Skeletal muscle tissue (tissue), 5 donors: Measurements from ENCODE around the gene SNF8. TPM values are rescaled to one million over a fixed set of nuclear protein-coding genes. Genes with fewer than 3 reads are reported as not detected.

Source experiments
- H3K27ac ChIP-seq: one replicate; pipeline ENCODE4 v1.7.0; 2013; ENCODE audit warnings: mild to moderate bottlenecking, low read depth, low read length, inconsistent platforms
- H3K27me3 ChIP-seq, 3 donors: one replicate each; pipeline ENCODE4 v1.7.0; 2013; ENCODE audit warnings: low read length in 3 of 3; ENCODE audit not compliant: control insufficient read depth in 3 of 3, insufficient read depth in 3 of 3
- H3K36me3 ChIP-seq, 3 donors: one replicate each; pipeline ENCODE4 v1.7.0; 2013; ENCODE audit warnings: low read length in 3 of 3; ENCODE audit not compliant: control insufficient read depth in 3 of 3, insufficient read depth in 3 of 3
- H3K4me1 ChIP-seq, 3 donors: one replicate each; pipeline ENCODE4 v1.7.0; 2013; ENCODE audit warnings: low read length in 3 of 3, mild to moderate bottlenecking in 3 of 3; ENCODE audit not compliant: control insufficient read depth in 3 of 3, insufficient read depth in 3 of 3
- H3K4me3 ChIP-seq, 3 donors: one replicate each; pipeline ENCODE4 v1.7.0; 2013; ENCODE audit warnings: low read length in 3 of 3
- H3K9ac ChIP-seq, 3 donors: one replicate each; pipeline ENCODE4 v1.7.0; 2013; ENCODE audit warnings: low read length in 3 of 3, mild to moderate bottlenecking in 3 of 3, moderate library complexity in 2 of 3, low read depth in 1 of 3
- H3K9me3 ChIP-seq, 3 donors: one replicate each; pipeline ENCODE4 v1.7.0; 2013; ENCODE audit warnings: low read length in 3 of 3; ENCODE audit not compliant: control insufficient read depth in 3 of 3
- small RNA-seq: library from RNA; depleted of rRNA; stranded (forward); fragments of <200 nt; gene quantifications from one replicate; pipeline ENCODE3, GENCODE V24; 2014
- total RNA-seq: library from RNA; depleted of rRNA; stranded (reverse); fragments of >200 nt; gene quantifications from one replicate; pipeline ENCODE4 v1.2.3, GENCODE V29; 2014
- donor health status: Osteomylitis.

The SNF8 gene
- total RNA-seq, 1 donor from 2014 or later: 47.5 TPM

DNA sequence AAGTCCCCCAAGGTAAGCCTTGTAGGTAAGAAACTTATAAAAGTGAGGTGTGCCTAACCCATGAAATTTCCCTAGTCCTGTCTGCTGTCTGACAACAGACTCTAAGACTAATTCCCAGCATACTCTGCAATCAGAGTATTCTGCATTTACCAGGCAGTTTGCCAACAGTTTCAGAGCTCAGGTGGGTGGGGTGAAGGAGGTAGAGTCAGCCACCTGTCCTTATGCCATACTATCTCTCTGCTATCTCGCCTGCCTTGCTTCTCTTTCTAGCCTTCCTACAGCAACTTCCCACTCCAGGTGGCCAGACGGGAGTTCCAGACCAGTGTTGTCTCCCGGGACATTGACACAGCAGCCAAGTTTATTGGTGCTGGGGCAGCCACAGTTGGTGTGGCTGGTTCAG is 49.8 kb downstream of the SNF8 start:
- H3K27ac ChIP-seq: no peak overlapping the region
- H3K4me1 ChIP-seq: peaks cover 13 to 16% (median 15%) of the 10 kb centered on the region in 3 donors
- H3K36me3 ChIP-seq: peaks cover 19 to 33% (median 29%) of the 10 kb centered on the region in 3 donors
- H3K27me3 ChIP-seq: no peaks in the 10 kb centered on the region
- peak overlapping the region in 1 of 3 donors; percentile 25 for H3K9ac ChIP-seq
- H3K9me3 ChIP-seq: no peaks in the 10 kb centered on the region
- H3K4me3 ChIP-seq: no peak overlapping the region

DNA sequence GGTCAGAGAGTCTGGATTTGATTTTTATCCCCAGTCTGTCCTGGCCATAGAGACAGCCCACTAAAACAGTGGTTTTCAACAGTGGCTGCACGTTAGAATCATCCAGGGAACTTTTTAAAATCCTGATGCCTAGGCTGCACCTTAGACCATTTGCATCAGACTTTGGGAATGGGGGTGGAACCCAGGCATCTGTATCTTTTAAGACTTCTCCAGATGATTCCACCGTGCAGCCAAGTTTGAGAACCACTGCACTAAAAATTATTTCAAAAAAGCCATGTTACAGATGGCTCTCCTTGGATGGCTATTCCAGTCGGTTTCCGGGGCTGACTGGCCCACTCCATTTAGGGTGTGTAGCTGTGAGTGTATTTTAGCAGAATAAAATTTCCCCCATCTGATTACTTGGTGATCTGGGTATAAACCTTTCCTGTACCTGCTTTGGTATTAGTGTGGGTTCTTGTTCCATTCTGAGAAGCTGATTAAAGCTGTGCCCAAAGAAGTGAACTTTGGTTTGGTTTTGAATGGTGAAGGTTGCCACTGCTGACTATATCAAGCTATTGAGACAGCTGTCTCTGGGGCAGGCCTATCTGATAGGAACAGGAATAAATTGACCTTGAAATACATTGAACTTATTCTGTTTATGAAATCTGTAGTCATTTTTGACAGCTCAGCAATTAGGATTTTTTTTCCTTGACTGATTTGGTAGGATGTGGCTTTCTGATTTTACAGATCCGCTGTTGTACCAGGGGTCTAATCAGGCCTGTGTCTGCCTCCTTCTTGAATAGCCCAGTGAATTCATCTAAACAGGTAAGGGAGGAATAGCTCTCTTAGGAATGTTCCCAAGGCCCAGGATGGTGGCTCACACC is 50.8 kb downstream of the SNF8 start:
- Histone ChIP-seq H3K4me1 (peaks cover 13 to 16% (median 15%) of the 10 kb centered on the region in 3 donors), H3K4me3 (peak overlapping the region; percentile 96 to 99 (median 99)), H3K27ac (no peak overlapping the region), H3K27me3 (no peaks in the 10 kb centered on the region), H3K9me3 (no peaks in the 10 kb centered on the region), H3K9ac (peak overlapping the region; percentile 97 to 99 (median 98)), H3K36me3 (peaks cover 19 to 33% (median 29%) of the 10 kb centered on the region in 3 donors)

DNA sequence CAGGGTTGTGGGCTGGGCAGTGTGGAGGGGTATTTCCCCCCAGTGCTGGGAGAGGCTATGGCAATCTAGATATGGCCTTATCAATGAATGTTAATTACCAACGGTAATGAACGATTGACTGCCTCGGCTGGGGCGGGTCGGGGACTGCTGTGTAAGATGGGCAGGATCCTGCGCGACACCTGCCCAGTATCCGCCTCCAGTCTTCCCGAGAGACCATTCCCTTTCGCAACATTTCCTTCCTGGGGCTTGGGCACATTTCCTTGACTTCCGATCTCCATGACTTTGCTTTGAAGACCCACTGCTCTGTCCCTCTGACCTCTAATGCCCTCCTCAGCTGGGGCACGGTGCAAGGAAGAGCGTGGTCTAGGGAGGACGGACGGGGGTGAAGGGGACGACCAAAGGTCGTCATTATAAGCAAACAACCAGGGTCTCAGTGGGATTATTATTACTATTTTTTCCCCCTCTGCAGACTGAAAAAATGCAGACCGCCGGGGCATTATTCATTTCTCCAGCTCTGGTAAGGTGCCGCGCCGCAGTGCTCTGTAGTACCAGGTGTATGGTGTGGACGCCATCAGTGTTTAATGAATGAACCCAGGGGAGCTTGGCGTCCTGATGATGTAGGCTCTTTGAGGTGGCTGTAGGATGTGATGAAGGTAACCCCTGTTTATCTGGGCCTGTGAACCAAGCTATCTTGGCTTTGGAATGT is 51.5 kb downstream of the SNF8 start:
- peak overlapping the region; percentile 94 for H3K27ac ChIP-seq
- no peaks in the 10 kb centered on the region for H3K9me3 ChIP-seq
- peak overlapping the region; percentile 97 to 99 (median 98) for H3K9ac ChIP-seq
- H3K27me3 ChIP-seq: no peaks in the 10 kb centered on the region
- peak overlapping the region; percentile 96 to 99 (median 99) for H3K4me3 ChIP-seq
- H3K36me3 ChIP-seq: peaks cover 19 to 29% (median 28%) of the 10 kb centered on the region in 3 donors
- peaks cover 13 to 16% (median 15%) of the 10 kb centered on the region in 3 donors for H3K4me1 ChIP-seq

DNA sequence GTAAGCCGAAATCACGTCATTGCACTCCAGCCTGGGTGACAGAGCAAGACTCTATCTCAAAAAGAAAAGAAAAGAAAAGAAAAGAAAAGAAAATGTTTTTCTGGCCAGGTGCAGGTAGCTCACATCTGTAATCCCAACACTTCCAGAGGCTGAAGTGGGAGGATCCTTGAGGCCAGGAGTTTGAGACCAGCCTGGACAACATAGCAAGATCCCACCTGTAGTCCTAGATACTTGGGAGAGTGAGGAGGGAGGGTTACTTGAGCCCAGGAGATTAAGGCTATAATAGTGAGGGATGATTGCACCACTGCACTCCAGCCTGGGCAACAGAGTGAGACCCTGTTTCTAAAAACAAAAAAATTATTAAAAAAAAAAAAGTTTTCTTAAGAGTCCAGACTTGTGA is 54.6 kb downstream of the SNF8 start:
- Histone ChIP-seq H3K4me1 (peaks cover 13 to 16% (median 15%) of the 10 kb centered on the region in 3 donors), H3K27me3 (no peaks in the 10 kb centered on the region), H3K9ac (no peak overlapping the region), H3K36me3 (peaks cover 5 to 8% (median 8%) of the 10 kb centered on the region in 3 donors), H3K27ac (no peak overlapping the region), H3K4me3 (no peak overlapping the region), H3K9me3 (no peaks in the 10 kb centered on the region)

DNA sequence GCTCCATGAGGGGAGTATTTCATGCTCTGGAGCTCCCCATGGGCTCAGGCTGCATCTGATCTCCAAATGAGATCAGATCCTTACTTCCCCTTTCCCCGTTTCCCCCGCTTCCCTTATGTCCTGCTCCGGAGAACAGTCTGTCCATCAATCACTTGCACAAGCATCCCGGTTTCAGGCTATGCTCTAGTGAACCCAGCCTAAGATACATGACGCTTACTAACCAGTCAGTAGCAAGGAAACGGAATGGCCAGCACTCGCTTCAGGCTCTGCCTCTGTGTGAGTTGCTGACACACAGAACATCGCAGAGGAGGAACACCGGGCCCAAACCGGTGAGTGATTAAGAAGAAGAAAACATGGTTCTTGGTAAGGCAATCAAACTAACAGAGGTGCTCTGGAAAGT is 61.5 kb downstream of the SNF8 start:
- no peak overlapping the region for H3K4me3 ChIP-seq
- peaks cover 0 to 3% (median 2%) of the 10 kb centered on the region in 3 donors for H3K4me1 ChIP-seq
- peaks cover 0 to 6% (median 6%) of the 10 kb centered on the region in 3 donors for H3K27me3 ChIP-seq

DNA sequence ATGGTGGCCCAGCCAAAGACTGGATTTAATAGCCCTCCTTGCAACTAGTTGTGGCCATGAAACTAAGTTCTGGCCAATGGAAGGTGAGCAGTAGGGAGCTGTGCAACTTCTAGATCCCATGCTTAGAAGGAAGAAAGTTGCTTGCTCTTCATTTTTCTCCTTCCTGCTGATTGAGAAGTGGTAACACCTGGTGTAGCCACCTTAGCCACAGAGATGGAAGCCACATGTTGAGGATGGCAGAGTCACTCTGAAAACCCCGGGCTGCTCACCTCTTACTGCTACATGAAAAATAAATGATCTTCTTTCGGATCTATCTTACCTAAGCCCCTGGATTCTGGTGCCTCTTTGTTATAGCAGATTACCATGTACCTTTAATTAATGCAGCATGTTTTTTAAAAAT is 62.4 kb downstream of the SNF8 start:
- no peaks in the 10 kb centered on the region for H3K36me3 ChIP-seq
- H3K27me3 ChIP-seq: peaks cover 0 to 6% (median 6%) of the 10 kb centered on the region in 3 donors
- H3K4me1 ChIP-seq: peaks cover 0 to 3% (median 2%) of the 10 kb centered on the region in 3 donors
- H3K9me3 ChIP-seq: no peaks in the 10 kb centered on the region
- no peak overlapping the region for H3K27ac ChIP-seq
- H3K9ac ChIP-seq: no peak overlapping the region
- H3K4me3 ChIP-seq: no peak overlapping the region

More for the DNA sequence above, 61.5 kb downstream of the SNF8 start:
- Histone ChIP-seq H3K36me3 (no peaks in the 10 kb centered on the region), H3K27ac (no peak overlapping the region), H3K9ac (no peak overlapping the region), H3K9me3 (no peaks in the 10 kb centered on the region)

Small RNA genes lying within 50 kb of the gene (small RNA-seq; reads per million reads assigned to genes)
- gene AC068531.1 (not detected), gene RF00263 (not detected), gene RF01210 (not detected), gene RNU1-42P (0.14 reads per million)

Other genes with a start within 250 kb of the SNF8 start
- gene PRAC1, start 222.3 kb downstream of the SNF8 start, total RNA-seq: not detected
- not detected for gene PRAC2, start 221.7 kb downstream of the SNF8 start, total RNA-seq
- gene HOXB13, start 216.1 kb downstream of the SNF8 start, total RNA-seq: not detected
- gene TTLL6, start 127.6 kb downstream of the SNF8 start, total RNA-seq: not detected
- gene CALCOCO2, start 113.8 kb downstream of the SNF8 start, total RNA-seq: 29.2 TPM
- gene ATP5MC1, start 52.1 kb downstream of the SNF8 start, total RNA-seq: 42.8 TPM
- gene UBE2Z, start 36.4 kb downstream of the SNF8 start, total RNA-seq: 29.2 TPM
- not detected for gene GIP, start 23.8 kb upstream of the SNF8 start, total RNA-seq
- gene IGF2BP1, start 52.5 kb upstream of the SNF8 start, total RNA-seq: 4.7 TPM
- not detected for gene B4GALNT2, start 187.9 kb upstream of the SNF8 start, total RNA-seq